ENCODE results near the gene SLC22A4.
A peak's percentile ranks its signal among the peaks of the same experiment; 100 is the strongest.

The SLC22A4 gene

DNA sequence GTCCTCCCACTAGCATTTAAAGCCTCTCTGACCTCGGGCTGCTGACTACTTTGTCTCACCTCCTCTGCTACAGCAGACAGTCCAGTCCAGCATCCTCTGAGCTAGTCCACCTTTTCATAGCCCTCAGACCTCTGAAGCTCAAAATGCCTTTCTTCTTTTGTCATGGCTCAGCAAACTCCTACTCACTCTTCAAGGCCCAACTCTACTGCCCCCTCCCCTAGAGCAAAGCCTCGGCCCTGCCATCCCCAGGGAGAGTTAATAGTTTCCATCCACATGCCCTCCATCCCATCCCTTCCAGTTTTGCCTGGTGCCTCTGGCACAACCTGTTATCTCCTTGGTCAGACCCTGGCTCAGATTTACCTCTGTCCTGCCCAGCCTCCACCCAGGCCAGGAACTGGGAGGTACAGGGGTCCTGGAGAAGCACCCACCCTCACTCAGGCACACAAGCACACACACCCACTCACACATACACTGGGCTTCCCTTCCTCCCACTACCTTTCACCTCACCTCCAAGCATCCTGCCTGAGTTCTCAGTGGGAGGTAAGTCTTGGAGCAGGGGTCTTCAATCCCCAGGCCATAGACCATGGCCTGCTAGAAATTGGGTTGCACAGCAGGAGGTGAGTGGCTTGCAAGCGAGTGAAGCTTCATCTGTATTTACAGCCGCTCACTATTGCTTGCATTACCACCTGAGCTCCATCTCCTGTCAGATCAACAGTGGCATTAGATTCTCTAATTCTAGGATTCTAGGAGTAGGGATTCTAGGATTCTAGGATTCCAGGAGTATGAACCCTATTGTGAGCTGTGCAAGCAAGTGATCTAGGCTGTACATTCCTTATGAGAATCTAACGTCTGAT is 18.6 kb upstream of the SLC22A4 start:
- DNase-seq = no peak

DNA sequence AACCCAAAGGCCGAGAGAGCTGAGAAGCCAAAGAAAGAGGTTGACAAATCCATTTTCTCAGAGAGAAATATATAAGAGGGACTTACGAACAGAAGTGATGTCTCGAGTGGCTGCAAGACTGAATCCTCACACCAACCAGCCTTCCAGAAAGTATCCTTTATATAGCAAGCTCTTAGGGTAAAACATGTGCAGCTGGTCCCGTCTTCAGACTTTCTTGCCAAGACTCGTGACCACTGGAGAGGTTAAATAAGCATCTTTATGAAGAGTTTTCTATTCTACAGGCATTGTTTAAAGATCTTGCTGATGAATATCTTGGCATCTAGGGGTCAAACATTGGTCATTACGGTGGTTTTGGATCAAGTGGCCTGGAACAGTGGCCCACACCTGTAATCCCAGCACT is 16.9 kb upstream of the SLC22A4 start:
- no peak for DNase-seq

DNA sequence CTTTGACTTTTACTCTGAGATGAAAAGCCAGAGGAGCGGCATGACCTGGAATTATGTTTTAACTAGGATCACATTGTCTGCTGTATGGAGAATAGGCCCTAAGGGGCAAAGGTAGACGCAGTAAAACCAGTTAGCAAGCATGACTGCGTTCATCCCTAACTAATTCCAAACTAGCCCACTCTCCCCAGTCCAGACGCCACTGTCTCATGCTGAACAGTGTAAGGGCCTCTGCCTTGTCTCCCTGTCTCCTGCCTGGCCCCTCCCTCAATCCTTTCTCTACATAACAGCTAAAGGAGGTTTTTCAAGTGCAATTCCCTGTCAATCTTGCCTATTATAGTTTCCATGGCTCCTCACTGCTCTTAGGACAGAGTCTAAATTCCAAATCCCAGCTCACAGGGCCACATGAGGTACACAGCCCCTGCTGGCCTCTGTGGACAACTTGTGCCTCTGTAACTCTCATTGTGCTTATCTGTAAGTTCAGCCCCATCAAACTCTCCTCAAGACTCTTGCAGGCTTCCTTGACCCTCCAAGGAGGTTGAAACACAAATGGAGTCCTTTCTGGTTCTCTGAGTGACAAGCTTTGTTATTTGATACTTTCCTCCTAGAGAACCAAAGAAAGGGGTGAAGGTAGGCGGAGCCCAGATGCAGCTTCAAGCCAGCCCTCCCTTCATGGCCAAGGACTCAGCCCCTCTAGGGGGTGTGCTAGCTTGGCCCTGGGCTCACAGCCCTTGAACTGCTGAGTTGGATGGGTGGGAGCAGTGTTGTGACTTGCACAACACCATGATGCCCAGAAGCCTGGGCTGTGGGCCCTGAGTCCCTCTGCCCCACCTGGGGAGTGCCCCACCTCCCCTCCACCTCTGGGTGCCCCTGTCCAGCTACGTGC is 16.0 kb upstream of the SLC22A4 start:
- DNase-seq = no peak

DNA sequence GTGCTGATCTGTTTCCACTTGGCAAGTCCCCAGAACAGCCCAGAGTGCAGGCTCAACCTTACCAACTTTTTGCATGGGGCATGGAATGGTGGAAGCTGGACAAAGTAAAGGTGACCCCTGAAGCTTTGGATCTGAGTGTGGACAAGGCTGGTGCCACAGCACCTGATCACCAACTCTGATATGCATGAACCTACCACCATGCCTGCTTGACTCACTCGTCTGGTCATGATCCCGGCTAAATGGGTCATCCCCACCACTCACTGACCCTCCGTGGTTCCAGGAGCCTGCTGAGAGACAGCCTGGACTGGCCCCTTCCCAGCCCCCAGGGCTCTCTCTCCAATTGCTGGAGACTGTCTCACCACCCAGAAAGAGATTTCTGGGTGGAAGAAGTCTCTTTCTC is 14.4 kb upstream of the SLC22A4 start:
- no peak for DNase-seq

DNA sequence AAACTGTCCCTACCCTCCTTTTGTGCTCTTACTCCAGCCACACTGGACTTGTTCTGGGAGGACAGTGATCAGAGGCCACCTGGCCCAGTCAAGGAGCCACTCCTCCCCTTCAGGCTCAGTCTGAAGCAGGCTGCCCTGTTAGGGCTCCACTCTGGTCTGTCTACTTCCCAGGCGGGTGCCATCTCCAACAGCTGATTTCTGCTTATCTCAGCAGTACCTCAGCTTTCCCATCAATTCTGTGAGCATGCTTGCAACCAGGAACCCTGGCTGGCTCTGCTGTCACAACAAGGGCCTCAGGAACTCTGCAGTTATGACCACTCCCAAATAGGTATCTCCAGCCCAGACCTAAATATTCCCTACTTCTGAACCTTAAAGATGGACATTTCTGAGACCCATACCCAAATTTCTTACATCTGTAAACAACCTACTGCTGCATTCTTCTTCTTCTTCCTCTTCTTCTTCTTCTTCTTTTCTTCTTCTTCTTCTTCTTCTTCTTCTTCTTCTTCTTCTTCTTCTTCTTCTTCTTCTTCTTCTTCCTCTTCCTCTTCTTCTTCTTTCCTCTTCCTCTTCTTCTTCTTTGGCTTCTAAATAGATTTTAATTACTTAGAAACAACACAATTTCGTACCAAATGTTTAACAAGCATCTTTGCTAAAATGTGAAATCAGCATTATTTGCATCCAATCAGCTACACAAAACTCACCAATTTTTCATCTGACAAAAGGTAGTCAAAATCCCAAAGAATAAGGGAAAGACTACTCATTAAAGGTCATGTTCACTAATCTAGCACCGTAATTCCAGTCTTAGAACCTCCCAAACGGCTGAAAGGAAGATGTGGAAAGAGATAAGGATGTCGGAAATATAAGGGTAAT is 13.6 kb upstream of the SLC22A4 start:
- no peak for DNase-seq

DNA sequence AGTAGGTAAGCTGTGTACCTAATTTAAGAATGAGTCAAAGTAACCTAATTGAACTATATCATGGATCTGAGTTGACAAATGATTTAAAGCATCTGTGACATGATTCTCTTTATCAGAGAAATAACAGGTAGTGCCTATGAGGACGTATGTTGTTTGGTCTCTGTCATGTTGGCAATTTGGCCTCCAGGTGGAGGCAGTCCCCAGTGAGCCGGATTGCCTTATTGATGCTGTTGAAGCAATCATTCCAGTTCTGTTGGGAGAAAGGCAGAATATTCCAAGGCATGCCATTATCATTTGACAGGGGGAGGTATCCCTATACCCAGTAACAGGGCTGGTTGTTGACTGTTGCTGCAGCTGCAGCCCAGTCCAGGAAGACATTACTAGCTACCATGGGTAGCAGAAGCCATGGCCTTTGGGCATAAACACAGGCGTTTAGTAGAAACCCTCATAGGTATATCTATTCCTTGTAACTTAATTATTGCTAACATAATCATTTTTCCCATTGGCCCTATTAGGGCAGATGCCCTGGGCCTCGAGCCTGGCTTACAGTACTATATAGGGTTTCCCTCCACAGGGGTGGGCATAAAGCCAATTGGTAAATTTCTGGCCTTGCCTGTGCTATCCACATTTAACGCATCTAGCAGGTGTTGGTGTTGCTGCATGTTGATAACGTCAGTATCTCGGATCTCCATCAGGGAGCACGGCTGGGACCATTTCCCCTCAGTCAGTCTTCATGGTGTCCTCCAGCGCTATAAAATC is 12.2 kb upstream of the SLC22A4 start:
- no peak for DNase-seq

DNA sequence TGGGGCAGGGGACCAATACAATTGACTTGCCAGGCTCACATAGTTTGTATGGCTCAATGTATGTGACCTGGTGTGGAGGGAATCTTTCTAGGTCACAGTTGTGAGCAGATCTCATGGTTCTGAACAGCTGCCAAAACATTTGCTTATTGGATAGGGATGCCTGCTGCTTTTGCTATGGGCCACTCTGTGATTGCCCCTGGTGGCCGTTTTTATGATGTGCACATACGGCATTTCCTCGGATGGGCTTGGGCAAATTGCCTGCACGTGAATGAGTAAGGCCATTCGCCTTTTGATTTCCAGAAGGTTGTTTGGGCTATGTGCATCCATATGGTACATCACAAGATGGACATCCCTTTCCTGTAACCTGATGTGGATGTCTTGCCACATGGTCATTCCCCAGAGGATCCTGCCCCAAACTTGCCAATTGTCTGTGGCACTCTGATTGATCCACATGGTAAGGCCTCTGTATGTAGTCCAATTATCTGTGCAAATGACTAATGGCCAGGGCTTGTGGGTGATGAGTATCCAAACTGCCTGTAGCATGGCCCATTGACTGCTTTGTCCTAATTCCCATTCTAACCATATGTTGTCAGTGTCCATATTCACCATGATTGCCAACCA is 10.7 kb upstream of the SLC22A4 start:
- no peak for DNase-seq

DNA sequence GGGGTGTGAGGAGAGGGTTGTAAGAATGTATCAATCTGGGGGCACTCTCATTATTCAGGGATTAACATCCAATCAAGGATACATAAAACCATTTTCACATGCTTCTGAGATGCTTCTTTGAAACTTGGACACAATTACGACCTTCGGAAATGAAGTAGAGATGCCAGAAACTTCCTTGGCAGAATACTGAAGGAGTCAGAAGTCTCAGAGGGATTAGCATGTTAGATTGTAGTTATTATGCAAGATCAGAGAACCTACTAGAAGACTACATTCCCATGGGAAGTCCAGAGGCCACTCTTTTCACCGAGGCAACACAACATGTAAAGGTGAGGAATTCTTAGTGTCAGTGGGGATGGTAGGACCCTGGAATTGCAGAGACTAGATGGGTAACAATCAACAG is 5.1 kb upstream of the SLC22A4 start:
- no peak for DNase-seq

DNA sequence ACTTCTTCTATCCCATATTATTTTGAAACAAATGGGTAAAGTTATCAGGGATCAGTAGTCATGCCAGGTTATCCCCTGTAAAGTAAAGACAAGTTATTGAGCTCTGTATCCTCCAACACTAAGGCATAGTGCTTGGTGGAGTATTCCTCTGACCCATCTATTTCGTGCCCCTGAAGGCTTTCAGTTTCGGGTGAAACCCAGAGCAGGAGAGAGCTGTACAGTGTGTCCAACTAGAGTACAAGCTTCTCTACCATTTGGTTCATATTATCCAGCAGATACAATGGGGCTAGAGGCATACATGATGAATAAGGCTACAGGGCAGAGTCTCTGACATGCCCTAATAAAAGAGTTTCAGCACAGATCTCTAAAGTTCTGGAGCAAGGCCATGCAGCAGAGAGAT is 3.2 kb upstream of the SLC22A4 start:
- no peak for DNase-seq

DNA sequence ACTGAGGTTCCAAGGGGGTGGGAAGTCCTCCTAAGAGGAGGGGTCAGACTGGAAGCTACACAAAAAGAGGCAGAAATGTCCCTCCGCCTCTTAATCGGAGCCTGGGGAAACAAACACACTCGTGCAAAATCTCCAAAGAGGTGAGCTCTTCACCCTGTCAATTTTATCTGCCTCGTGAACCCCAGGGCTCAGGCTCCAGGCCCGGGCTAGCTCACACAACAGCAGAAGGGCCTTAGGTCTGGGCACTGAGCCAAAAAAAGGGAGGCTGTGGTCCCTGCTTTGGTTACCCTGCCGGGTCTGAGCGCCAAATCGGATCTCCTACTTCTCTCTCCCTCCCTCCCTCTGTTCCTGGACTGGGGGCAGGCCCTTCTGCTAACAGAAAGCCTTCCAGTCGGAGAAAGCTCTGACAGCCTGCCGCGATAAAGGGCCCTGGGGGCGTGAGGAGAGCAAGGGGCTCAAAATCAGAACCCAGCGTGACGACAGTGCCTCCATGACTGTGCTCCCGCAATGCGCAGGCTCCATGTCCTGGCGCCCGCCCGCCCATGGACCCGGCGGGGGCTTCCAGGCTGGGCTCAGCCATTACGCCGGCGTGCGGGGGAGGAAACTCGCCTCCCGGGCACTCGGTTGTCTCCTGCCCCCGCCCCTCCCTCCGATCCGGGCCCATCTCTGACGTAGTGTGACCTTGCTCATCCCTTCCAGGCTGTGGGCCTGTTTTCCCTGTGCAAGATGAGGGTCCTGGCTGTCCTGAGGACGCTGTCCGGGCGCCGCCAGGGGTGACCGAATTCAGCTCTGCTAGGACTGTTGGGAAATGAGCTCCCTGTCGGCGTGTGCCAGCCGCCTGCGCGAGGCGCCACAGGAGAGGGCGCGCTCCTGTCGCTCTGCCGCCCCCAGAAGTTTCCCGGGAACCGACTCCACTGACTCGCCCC is 865 bp upstream of the SLC22A4 start:
- DNase-seq = peak in 5 of 6 experiments; percentile 36 to 43 (median 40)

DNA sequence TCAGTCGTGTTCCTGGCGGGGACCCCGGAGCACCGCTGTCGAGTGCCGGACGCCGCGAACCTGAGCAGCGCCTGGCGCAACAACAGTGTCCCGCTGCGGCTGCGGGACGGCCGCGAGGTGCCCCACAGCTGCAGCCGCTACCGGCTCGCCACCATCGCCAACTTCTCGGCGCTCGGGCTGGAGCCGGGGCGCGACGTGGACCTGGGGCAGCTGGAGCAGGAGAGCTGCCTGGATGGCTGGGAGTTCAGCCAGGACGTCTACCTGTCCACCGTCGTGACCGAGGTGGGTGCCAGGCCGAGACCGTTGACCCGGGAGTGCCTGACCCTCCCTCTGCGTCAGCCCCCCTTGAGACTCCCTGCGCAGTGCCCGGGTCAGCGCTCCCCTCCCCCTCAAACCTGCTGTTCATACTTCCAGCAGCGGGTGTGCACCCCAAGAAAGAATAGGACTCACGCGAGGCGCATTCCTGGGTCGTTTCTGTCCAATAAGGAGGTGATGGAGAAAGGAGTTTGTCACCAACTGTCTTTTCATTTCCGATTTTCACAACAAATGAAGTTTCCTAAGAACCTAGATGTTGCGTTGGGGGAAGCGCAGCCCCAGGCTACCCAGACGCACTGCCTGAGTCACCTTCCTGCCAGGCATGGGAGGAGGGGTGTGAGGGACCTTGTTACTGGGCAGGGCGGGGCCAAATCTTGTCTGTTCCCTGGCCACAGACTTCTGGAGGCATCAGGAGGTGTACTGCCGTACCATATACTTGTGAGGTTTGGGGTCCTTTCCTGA is 722 bp downstream of the SLC22A4 start:
- DNase-seq = peak in 2 of 6 experiments; percentile 10 to 16

DNA sequence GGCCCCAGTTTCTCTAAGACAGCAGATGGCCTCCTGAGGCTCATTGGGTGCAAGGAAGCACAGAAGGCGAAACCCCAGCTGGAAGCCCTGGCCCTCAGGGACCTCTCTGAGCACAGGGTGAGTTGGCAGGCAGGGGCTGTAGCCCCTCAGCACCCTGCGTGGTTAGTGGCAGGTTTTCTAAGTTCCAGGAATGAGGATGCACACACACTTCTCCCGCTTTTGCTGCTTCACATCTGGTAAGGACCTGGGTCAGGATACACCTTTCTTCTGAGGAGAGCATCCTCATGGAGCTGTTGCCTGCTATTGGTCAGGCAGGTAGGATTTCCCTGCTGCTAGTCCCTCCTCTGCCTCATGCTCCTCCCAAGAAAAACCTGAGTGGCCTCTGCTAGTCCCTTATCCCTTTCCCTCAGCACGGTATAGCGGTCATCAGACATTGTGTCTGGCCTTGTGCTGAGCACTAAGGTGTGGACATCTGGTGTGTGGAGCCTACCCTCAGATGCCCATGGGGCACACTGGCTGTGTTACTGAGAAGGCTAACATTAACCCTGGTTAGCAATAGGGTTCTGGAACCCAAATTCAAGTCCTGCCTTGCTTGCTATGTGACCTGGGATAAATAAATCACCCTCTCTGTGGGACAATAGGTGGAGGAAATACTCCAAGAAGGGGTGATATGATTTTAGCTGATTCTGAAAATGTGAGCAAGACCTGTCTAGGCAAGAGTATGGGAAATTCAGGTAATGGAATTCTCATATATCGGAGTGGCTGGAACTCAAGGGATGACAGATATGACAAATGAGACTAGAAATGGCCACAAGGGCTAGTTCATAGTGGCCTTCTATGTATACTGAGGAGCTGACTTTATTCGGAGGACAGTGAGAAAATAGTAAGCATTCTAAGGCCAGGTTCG is 1.6 kb downstream of the SLC22A4 start:
- DNase-seq = no peak

DNA sequence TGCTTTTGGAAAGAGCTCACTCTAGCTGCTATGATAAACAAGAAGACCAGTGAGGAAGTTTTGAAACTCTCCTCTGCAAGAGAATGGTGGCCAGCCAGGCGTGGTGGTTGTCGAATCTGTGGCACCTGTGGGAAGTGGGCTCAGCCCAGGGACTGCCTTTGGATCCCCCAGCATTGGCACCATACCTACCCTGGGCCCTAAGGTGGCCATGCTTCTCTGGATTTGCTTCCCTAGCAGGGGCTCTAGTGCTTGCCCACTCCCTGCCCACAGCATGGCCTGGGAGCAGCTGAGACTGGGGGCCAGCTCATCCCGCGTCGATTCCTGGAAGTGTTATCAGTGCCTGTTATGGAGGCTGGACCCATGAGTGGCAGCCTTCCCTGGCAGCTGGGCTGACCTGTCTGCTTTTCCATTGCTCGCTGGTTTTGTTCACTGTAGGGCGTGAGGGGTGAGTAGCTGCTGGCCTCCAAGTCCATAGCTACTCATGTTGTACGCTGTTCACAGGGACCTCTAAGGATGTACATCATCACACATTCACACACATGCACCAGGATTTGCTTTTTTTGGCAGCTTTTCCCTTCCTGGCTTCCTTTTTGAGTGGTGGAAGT is 2.3 kb downstream of the SLC22A4 start:
- no peak for DNase-seq

DNA sequence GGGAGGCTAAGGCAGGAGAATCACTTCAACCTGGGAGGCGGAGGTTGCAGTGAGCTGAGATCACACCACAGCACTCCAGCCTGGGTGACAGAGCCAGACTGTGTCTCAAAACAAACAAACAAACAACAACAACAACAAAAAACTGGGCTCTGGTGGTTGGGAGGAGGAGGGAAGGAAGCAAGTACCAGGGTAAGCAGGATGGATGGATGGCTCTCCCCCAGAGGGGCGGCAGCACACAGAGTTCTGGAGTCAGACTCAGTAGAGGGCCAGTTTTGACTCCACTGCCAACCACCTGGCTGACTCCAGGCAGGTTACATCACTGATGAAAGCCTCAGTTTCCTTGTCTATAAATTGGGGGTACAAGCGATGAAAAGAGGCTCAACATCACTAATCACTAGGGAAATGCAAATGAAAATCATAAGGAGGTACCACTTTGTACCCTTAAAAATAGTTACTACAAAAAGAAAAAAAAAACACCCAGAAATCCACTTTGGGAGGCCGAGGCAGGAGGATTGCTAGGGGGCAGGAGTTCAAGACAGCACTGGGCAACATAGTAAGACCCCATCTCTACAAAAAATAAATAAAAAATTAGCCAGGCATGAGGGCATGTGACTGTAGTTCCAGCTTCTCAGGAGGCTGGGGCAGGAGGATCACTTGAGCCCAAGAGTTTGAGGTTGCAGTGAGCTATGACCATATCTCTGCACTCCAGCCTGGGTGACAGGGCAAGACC is 3.2 kb downstream of the SLC22A4 start:
- no peak for DNase-seq

DNA sequence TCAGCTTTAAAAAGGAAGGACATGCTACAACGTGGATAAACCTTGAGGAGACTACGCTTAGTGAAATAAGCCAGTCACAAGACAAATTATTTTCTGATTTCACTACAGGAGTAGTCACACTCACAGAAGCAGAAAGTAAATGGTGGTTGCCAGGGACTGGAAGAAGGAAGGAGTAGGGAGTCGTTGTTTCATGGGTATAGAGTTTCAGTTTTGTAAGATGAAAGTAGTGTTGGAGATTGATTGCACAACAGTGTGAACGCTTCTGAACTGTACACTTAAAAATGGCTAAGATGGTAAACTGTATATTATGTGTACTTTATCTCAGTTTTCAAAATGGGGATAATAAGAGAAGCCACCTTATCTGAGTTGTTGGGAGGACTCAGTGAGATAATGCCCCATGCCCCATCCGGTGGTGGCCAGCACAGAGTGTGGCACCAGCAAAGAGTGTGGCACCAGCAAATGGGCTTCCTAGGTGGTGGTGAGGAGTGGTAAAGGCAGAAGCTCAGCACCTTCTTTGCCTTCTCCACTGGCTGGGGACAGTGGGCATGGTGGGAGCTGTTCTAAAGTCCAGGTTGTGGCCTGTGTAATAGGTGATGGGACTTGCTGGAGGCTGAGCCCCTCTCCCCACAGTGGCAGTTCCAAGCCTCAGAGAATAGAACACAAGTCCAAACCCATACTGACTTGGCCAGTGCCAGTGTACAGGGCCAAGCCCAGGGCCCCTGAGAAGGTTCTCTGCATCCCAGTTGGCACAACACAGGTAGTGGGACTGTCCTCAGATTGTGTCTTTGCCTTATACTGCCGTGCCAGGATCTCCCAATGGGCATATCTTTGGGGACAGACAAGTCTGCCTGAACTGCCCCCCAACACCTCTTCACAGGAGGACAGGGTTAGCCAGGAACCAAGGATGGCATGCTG is 4.4 kb downstream of the SLC22A4 start:
- DNase-seq = no peak

DNA sequence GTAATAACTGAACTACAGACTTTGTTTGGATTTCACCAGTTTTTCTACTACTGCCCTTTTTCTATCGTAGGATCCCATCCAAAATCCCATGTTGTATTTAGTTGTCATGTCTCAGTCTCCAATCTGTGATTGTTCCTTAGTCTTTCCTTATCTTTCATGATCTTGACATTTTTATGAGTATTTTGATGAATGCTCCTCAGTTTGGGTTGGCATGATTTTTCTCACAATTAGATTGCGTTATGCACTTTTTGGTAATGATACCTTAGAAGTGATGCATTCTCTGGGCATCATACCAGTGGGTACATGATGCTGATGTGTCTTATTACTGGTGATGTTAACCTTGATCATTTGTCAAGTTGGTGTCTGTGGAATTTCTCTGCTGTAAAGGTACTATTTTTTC is 5.7 kb downstream of the SLC22A4 start:
- no peak for DNase-seq

Measured in stimulated activated naive CD4-positive, alpha-beta T cell (primary cell).